HG03442 (cell line): ENCODE measurements around the gene TRIM63.
A peak's percentile ranks its signal among the peaks of the same experiment; 100 is the strongest.
"Not testable (repeated sequence)": the region's sequence is repeated elsewhere in the genome, so short reads cannot be mapped to it uniquely, and the experiment has no call there.

ENCODE experiments used
- ATAC-seq: cut with Tn5 transposase; IDR thresholded peaks from one replicate; pipeline ENCODE4 v1.9.1; 2021; ENCODE audit warnings: mild to moderate bottlenecking, moderate library complexity; ENCODE audit not compliant: unreplicated experiment

Gene TRIM63

DNA sequence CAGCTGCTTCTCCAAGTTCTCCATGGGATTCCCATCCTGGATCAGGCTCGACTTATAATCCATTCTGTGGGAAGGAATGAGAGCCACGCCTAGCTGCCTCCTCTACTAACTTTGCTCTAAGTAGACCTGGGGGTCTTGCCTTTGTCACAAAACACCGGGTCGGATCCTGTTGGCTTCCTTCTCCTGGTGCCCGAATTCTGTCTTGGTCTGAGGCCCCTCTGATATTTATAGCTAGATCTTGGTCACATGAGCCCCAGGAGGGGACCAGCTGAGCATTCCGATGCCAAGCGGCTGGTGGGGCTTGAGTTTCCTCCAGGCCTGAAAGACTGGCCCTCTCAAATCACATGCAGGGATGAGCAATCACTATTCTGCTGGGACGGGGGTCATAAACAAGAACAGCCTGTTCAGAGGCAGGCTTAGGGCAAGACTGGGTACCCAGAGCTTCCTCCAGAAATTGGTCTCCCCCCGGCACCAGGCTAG lies at the start of gene TRIM63:
Gene TRIM63, minus strand, starts transcription at position 199 of the 480 bp plus-strand sequence. Its CDS starts 136 bp downstream, at position 63.
- no peak for ATAC-seq

DNA sequence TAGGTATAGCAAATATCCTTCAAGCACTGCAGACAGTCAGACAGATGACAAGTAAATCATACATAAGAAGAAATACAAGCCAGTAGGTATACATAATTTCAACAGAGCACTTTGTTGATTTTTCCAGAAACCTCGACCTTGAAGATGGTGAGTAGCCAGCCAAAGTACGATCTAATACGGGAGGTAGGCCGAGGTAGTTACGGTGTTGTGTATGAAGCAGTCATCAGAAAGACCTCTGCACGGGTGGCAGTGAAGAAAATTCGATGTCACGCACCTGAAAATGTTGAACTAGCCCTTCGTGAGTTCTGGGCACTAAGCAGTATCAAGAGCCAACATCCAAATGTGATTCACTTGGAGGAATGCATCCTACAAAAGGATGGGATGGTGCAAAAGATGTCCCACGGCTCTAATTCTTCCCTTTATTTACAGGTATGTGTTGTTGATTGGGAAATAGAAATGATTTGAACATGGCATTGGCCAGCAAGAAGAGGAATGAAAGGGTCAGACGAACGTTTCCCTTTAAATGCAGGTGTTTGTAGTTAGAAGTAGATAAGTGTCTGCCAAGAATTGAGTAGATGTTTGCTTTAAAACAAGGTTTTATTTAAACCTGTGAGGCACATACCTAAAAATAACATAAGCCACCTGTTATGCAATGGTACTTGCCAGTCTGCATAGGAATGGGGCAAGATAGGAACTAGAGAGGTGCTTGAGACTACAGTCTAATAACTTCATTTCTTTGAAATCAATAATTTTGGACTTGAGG lies 46.9 kb upstream of the TRIM63 start:
- no peak for ATAC-seq

DNA sequence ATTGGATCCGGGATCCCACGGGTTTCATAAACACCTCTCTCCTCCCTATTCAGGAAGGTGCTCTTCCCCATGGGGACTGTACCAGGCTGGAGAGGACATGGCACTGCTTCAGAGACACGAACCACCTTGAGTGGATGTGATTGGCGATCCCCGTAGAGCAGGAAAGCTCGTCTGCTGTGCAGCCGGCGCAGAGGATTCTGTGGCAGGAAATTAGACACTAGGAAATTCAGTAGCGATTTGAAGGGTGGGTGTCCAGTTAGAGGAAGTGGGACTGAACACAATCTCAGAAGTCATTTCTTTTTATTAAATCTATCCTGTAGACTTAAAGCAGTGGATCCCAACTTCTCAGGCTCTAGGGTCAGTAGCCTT lies 45.0 kb upstream of the TRIM63 start:
- ATAC-seq = peak; percentile 11

GRCh38 chr1:26111530-26112406 lies 44.3 kb upstream of the TRIM63 start, which contains the start of gene PDIK1L:
Gene PDIK1L, plus strand, starts transcription at chr1:26111824. Its CDS starts 2,485 bp downstream, at chr1:26114309.
- ATAC-seq = peak; percentile 70

- ATAC-seq = peak; percentile 28
Measured at GRCh38 chr1:26110731-26111529, 43.5 kb upstream of the TRIM63 start.

DNA sequence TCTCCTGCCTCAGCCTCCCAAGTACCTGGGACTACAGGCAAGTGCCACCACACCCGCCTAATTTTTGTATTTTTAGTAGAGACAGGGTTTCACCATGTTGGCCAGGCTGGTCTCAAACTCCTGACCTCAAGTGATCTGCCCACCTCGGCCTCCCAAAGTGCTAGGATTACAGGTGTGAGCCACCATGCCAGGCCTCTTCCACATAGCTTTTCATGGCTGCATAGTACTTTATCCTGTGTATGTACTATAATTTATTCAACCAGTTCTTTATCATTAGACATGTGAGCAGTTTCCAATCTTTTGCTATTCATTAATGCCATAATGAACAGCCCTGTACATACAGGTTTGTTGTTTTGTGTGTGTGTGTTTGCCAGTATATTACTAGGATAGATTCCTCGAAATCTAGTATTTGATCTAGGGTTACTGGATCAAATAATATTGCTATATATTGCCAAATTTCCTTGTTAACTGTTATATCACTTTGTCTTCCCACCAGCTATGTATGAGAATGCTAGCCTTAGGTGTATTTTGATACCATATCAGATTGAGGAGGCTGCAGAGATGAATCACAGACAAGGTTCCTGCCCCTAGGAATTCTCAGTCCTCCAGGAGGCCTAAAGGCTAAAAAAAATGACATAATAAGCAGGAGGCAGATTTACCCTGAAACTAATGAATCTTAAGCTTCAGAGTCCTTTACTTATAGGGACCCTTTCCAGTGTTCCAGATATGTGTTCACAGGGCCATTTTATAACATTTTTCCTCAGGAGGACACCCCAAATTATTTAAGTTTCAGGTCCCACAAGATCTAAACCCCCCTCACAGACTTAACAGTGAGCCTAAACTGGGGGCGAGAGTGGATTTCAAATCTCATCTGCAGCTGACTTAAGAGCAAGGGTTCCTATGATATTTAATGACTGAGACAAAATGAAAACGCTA lies 42.1 kb upstream of the TRIM63 start:
- no peak for ATAC-seq

- not testable (repeated sequence) for ATAC-seq
Measured at GRCh38 chr1:26105226-26105548, 37.8 kb upstream of the TRIM63 start.

DNA sequence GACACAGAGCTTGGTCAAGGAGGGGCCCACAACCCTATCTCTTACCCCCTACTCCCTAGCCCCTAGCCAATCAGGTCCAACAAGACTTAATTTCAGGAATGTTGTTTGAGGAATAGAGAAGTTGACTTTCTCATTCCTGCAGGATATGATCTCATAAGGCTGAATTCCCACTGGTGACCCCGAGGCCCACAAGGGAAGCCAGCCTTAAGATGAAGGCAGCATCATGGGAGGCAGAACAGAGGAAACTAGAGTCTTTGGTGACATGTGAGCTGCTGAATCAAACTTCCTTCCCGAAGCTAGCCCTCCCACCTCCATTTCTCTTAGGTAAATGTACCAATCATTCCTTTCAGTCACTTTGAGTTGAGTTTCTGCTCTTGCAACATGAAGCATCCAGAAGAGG lies 35.1 kb upstream of the TRIM63 start:
- no peak for ATAC-seq

- no peak for ATAC-seq
Measured at GRCh38 chr1:26102119-26102518, 34.7 kb upstream of the TRIM63 start.

GRCh38 chr1:26100204-26100603 lies 32.8 kb upstream of the TRIM63 start:
- ATAC-seq = not testable (repeated sequence)

GRCh38 chr1:26099780-26100179 lies 32.4 kb upstream of the TRIM63 start:
- no peak for ATAC-seq

DNA sequence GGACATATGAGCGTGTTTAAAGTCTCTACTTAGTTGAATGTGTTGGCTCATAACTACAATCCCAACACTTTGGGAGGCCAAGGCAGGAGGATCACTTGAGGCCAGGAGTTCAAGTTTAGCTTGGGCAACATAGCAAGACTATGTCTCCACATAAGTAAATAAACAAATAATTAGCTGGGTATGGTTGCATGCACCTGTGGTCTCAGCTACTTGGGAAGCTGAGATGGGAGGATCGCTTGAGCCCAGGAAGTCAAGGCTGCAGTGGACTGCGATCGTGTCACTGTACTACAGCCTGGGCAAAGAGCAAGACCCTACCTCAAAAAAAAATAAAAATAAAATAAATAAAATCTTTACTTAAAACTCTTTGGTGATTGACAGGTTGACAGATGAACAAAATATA lies 31.2 kb upstream of the TRIM63 start:
- ATAC-seq = no peak

GRCh38 chr1:26097696-26098095 lies 30.3 kb upstream of the TRIM63 start:
- ATAC-seq = no peak

DNA sequence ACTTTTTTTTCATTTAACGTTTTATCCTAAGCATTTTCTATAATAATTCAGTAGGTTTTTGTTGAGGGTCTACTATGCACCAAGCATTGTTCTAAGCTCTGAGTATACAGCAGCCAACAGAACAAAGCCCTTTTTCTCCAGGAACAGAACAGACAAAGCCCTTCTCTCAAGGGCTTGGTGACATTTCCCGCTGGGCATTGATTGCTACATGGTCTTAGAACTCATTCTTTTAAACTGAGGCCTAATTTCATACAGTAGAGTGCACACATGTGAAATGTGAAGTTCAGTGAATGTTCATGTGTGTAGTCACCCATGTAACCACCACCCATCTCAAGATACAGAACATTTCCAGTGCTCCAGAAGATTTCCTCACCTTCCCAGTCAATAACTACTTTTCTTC lies 29.0 kb upstream of the TRIM63 start:
- ATAC-seq = no peak

GRCh38 chr1:26094677-26095383 lies 27.4 kb upstream of the TRIM63 start:
- no peak for ATAC-seq

- ATAC-seq = no peak
Measured at GRCh38 chr1:26094076-26094669, 26.7 kb upstream of the TRIM63 start.

- not testable (repeated sequence) for ATAC-seq
Measured at GRCh38 chr1:26093569-26093968, 26.1 kb upstream of the TRIM63 start.

GRCh38 chr1:26092422-26092821 lies 25.0 kb upstream of the TRIM63 start:
- ATAC-seq = no peak

GRCh38 chr1:26090893-26091292 lies 23.5 kb upstream of the TRIM63 start:
- ATAC-seq = no peak
